Thoracic aorta (tissue), 2 donors: Measurements from ENCODE around the gene TMEM256. TPM values are rescaled to one million over a fixed set of nuclear protein-coding genes. Genes with fewer than 3 reads are reported as not detected.

Experiments
- ATAC-seq: fragments of 150-250 bp; one replicate; pipeline ENCODE4 v1.8.0; 2017; ENCODE audit warnings: low read depth; ENCODE audit not compliant: insufficient number of reproducible peaks, low FRiP score
- DNase-seq: peaks from one replicate; pipeline ENCODE4 v3.0.0-alpha.2; 2020; ENCODE audit warnings: low spot score
- H3K27ac ChIP-seq, 2 donors: fragments of 200-600 bp; sonication (generic); 1 replicate in 1 of 2; 2 replicates in 1 of 2; pipeline ENCODE4 v1.5.1; 2016; ENCODE audit warnings: mild to moderate bottlenecking in 2 of 2, moderate library complexity in 2 of 2
- H3K27me3 ChIP-seq: fragments of 200-600 bp; sonication (generic); replicated peaks from 2 replicates; pipeline ENCODE4 v1.6.0; 2016; ENCODE audit warnings: mild to moderate bottlenecking; ENCODE audit not compliant: insufficient read depth
- H3K36me3 ChIP-seq: fragments of 200-600 bp; sonication (generic); one replicate; pipeline ENCODE4 v1.5.1; 2016
- H3K4me1 ChIP-seq, 2 donors: fragments of 200-600 bp; sonication (generic); 1 replicate in 1 of 2; 2 replicates in 1 of 2; pipeline versions ENCODE4 v1.5.1 to v1.6.0; 2016; ENCODE audit warnings: low read depth in 2 of 2, mild to moderate bottlenecking in 1 of 2; ENCODE audit not compliant: control insufficient read depth in 1 of 2
- H3K4me3 ChIP-seq: fragments of 200-600 bp; sonication (generic); 2 replicates; pipeline ENCODE4 v1.5.1; 2016; ENCODE audit warnings: mild to moderate bottlenecking
- H3K9me3 ChIP-seq: fragments of 200-600 bp; sonication (generic); 2 replicates; pipeline ENCODE4 v1.5.1; 2016
- total RNA-seq, 2 donors: library from RNA; depleted of rRNA; stranded (reverse); fragments of >200 nt; gene quantifications; one replicate each; pipeline versions ENCODE4 v1.1.0 to v1.2.3, GENCODE V29; 2016
- TF ChIP-seq, protein P1 (sequence below): fragments of 200-600 bp; sonication (generic); IDR thresholded peaks from one replicate; pipeline ENCODE4 v1.5.1; 2019; ENCODE audit warnings: antibody characterized with exemption

TMEM256 gene
- total RNA-seq = 10 to 100 TPM; 27.9 to 88.9 TPM

DNA sequence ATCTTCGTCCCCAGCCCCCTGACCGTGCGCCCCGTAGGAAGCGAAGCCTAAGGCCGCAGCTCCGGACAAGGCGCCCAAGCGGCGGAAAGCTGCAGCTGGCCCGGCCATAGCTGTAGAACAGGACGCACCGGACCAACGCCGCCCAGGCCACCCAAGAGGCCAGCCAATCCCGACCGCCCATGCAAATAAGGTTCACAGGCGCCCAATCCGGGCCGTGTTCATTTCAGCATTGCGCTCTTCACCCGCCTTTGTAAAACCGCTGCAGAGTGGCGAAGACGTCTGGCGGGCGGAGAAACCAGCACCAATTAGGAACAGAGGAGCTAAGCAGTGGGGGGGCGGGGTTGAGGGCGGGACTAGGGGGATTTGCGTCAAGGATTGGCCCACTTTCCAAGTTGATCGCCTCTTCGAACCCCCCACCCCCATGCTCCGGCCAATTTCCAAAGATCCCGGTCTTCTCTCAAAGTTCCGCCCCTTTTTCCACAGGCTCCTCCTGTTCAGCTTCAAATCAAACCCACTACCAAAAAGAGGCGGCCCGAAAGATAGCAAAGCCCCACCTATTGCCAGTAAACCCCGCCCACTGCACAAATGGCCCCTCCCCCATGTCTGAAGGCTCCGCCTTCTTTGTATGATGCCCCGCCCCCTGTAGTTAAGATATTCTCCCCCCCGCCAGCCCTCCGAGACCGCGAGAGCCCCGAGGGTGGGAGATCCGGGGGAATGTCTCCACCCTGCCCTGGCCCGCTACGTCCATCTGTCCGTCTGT lies at the start of gene TMEM256:
Gene TMEM256, minus strand, starts transcription at position 121 of the 760 bp plus-strand sequence. Its CDS starts 13 bp downstream, at position 108.
- Histone ChIP-seq H3K9me3 (no peaks in the 10 kb centered on the region), H3K27ac (peak within 1 kb of the TSS; percentile 90 to 93), H3K36me3 (no peaks in the 10 kb centered on the region), H3K4me3 (peak within 1 kb of the TSS; percentile 90), H3K4me1 (peaks cover 18% of the 10 kb centered on the region in 2 donors), H3K27me3 (no peaks in the 10 kb centered on the region)
- TF ChIP-seq, protein P1, sequence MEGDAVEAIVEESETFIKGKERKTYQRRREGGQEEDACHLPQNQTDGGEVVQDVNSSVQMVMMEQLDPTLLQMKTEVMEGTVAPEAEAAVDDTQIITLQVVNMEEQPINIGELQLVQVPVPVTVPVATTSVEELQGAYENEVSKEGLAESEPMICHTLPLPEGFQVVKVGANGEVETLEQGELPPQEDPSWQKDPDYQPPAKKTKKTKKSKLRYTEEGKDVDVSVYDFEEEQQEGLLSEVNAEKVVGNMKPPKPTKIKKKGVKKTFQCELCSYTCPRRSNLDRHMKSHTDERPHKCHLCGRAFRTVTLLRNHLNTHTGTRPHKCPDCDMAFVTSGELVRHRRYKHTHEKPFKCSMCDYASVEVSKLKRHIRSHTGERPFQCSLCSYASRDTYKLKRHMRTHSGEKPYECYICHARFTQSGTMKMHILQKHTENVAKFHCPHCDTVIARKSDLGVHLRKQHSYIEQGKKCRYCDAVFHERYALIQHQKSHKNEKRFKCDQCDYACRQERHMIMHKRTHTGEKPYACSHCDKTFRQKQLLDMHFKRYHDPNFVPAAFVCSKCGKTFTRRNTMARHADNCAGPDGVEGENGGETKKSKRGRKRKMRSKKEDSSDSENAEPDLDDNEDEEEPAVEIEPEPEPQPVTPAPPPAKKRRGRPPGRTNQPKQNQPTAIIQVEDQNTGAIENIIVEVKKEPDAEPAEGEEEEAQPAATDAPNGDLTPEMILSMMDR = no peak
- DNase-seq (peak; percentile 97), ATAC-seq (peak; percentile 94)

DNA sequence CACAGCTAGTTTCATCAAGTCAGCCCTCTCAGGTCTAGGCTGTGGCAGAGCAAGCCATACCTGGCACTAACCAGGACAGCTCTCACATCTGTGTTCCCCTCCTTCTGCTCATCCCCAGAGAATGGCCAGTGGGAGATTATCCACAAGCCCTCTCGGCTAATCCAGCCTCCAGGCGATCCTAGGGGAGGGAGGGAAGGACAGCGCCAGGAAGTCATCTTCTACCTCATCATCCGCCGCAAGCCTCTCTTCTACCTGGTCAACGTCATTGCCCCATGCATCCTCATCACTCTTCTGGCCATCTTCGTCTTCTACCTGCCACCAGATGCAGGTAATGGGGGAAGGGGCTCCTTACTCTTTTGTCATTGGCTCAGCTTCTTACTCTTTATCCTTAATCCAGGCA lies 44.6 kb upstream of the TMEM256 start:
- DNase-seq (no peak), ATAC-seq (no peak)
- H3K9me3 ChIP-seq = no peaks in the 10 kb centered on the region
- H3K36me3 ChIP-seq = no peaks in the 10 kb centered on the region
- H3K27me3 ChIP-seq = peaks cover 11% of the 10 kb centered on the region
- TF ChIP-seq, protein P1 = no peak
- no peak overlapping the region for H3K4me3 ChIP-seq
- H3K27ac ChIP-seq = no peak overlapping the region
- H3K4me1 ChIP-seq = peaks cover 7 to 22% of the 10 kb centered on the region in 2 donors

DNA sequence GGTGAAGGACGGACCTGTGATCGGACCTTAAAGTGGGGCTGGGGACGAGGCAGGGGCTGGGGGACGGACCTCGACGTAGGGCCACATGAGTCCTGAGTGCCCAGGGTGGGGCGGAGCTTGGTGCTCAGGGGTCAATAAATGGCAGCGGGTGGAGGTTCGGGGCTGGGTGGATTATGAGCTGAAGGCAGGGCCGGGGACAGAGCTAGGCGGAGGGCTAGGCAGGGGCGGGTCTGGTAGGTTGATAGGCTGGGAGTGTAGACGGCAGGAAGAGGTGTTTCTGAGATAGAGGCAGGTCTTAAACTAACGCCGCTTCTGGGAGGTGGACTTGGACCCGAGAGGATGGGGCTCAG lies 41.7 kb upstream of the TMEM256 start:
- H3K4me1 ChIP-seq = peaks cover 7 to 26% of the 10 kb centered on the region in 2 donors
- peaks cover 11% of the 10 kb centered on the region for H3K27me3 ChIP-seq
- no peaks in the 10 kb centered on the region for H3K9me3 ChIP-seq
- TF ChIP-seq, protein P1 = no peak
- no peaks in the 10 kb centered on the region for H3K36me3 ChIP-seq
- ATAC-seq (no peak), DNase-seq (no peak)
- peak overlapping the region; percentile 71 for H3K4me3 ChIP-seq
- H3K27ac ChIP-seq = no peak overlapping the region

DNA sequence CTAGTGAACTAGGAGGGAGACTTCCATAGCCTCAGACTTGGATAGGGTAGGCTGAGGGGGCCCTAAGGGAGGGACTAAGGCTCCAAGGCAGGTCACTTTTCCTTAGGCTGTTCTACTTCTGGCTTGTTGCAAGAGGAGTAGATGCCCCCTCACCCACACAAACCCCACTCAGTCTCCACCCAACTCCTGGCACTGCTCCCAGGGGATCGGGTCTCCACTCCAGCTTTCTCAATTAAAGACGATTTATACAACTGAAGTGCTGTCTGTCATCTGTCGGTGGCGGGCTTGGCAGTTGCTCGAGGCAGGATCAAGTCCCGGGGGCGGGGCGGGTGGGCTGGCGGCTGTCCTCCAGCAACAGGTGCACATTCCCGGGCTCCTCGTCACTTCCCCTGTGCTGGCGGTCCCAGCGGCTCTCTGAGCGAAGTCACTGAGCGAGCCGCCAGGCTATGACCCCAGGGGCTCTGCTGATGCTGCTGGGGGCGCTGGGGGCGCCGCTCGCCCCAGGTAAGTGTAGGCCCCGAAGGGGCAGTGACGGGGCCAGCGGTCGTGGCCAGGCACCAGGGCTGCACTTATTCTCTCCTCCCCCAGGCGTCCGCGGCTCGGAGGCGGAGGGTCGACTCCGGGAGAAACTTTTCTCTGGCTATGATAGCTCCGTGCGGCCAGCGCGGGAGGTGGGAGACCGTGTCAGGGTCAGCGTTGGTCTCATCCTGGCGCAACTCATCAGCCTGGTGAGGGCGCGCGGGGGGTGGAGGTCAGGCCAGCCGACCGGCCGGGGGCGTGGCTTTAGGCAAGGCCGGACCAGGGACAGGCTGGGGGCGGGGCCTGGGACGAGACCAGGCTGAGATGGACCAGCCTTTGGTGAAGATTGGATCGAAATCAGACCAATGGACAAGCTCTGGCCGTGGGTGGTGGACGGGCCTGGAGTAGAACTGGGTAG lies 41.1 kb upstream of the TMEM256 start, which contains the start of gene CHRNB1:
Gene CHRNB1, plus strand, starts transcription at position 380 of the 937 bp plus-strand sequence. Its CDS starts 67 bp downstream, at position 447.
- Histone ChIP-seq H3K9me3 (no peaks in the 10 kb centered on the region), H3K4me3 (peak within 1 kb of the TSS; percentile 71), H3K4me1 (peaks cover 10 to 32% of the 10 kb centered on the region in 2 donors), H3K27me3 (peaks cover 11% of the 10 kb centered on the region), H3K36me3 (no peaks in the 10 kb centered on the region), H3K27ac (no peak within 1 kb of the TSS)
- ATAC-seq = no peak
- TF ChIP-seq, protein P1 = no peak
- no peak for DNase-seq
